ENCODE measurements around the gene ACOX2. TPM values are rescaled to one million over a fixed set of nuclear protein-coding genes. Genes with fewer than 3 reads are reported as not detected.

ACOX2 gene
- total and polyA plus RNA-seq, 2 donors (not counting 3 experiments of a cell fraction or from before 2014, with no cell fraction given), result 1.5 to 10.5 TPM

DNA sequence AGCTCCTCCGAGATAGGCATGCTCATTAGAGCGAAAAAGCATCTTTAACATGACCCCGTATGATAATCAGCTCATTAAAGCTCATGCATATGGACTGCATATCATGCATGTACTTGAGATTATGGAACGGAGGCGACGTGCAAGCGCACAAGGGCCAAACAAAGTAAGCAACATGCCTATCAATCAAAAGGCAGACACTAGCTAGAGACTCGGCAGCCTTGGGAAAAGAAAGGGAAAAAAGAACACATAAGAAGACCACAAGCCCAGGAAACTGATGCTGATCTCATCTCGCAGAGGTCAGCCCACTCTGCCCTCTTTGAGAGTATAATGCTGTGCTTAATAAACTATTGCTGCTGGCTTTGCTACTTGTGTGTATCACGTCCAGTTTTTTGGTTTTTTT is 2.6 kb upstream of the ACOX2 start:
- no peak for TF ChIP-seq GATA2 (IDR thresholded peaks at IDR 0.05; ENCODE audit: insufficient read depth, insufficient read length, low read depth, low read length)
- TF ChIP-seq POLR2AphosphoS5 (IDR thresholded peaks at IDR 0.05; ENCODE audit: insufficient read depth, low read depth, low read length), result no peak
- no peak for TF ChIP-seq FOS (IDR thresholded peaks at IDR 0.05; ENCODE audit: borderline replicate concordance, insufficient read depth, low read length)
- no peak for TF ChIP-seq EZH2 (IDR thresholded peaks at IDR 0.05; ENCODE audit: borderline replicate concordance, low read depth, low read length, severe bottlenecking)
- no peak for TF ChIP-seq JUN (IDR thresholded peaks at IDR 0.05; ENCODE audit: borderline replicate concordance, insufficient read depth, insufficient read length, low read depth)
- TF ChIP-seq, protein P1, sequence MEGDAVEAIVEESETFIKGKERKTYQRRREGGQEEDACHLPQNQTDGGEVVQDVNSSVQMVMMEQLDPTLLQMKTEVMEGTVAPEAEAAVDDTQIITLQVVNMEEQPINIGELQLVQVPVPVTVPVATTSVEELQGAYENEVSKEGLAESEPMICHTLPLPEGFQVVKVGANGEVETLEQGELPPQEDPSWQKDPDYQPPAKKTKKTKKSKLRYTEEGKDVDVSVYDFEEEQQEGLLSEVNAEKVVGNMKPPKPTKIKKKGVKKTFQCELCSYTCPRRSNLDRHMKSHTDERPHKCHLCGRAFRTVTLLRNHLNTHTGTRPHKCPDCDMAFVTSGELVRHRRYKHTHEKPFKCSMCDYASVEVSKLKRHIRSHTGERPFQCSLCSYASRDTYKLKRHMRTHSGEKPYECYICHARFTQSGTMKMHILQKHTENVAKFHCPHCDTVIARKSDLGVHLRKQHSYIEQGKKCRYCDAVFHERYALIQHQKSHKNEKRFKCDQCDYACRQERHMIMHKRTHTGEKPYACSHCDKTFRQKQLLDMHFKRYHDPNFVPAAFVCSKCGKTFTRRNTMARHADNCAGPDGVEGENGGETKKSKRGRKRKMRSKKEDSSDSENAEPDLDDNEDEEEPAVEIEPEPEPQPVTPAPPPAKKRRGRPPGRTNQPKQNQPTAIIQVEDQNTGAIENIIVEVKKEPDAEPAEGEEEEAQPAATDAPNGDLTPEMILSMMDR (IDR thresholded peaks at IDR 0.05; ENCODE audit: extremely low read depth in 1 of 2, insufficient read depth in 1 of 2, low read depth in 1 of 2, low read length in 2 of 2), result no peak
- no peak for TF ChIP-seq MAX (IDR thresholded peaks at IDR 0.05; ENCODE audit: insufficient read depth, insufficient read length)
- TF ChIP-seq POLR2A (IDR thresholded peaks at IDR 0.05; ENCODE audit: low read depth, low read length), result no peak
- no peaks in the 10 kb centered on the region for H3K36me3 ChIP-seq (ENCODE audit: control insufficient read depth in 2 of 2, extremely low read depth in 1 of 2, insufficient read depth in 2 of 2, low read length in 2 of 2)
- no peaks in the 10 kb centered on the region for H3K9me3 ChIP-seq (replicated peaks; ENCODE audit: control insufficient read depth, insufficient read depth, low read length)
- no TSS peak for BruUV-seq (replicated peaks)
- no peak for DNase-seq (ENCODE audit: low read depth, low spot score)
- no peak for FAIRE-seq
- no peak overlapping the region for H3K9ac ChIP-seq (replicated peaks; ENCODE audit: extremely low read depth, insufficient read depth, low read length)
- no peak overlapping the region for H3K4me3 ChIP-seq (replicated peaks in 1 of 3; ENCODE audit: insufficient read depth in 1 of 3, low read depth in 1 of 3, low read length in 3 of 3)
- no peaks in the 10 kb centered on the region for H3K79me2 ChIP-seq (ENCODE audit: control insufficient read depth, insufficient read depth, low read length)
- dilution Hi-C loops (cut with MboI; ENCODE audit: extremely low pct_ligation_motif_present, low sequenced_read_pairs), result no loop called here
- H3K4me2 ChIP-seq (ENCODE audit: insufficient read depth, low read length), result no peak overlapping the region
- ChIA-PET POLR2A (no interaction called here), CTCF (interaction anchor here (1.0 kb wide), 1 partner anchor 153 kb away, joined by 4 read pairs; no protein-coding TSS in a partner anchor)
- no peaks in the 10 kb centered on the region for H3K9me1 ChIP-seq (replicated peaks; ENCODE audit: control insufficient read depth, extremely low read depth, insufficient read depth, low read length)
- intact Hi-C loops (cut with micrococcal nuclease), result no loop called here
- H4K20me1 ChIP-seq (replicated peaks; ENCODE audit: control insufficient read depth, extremely low read depth, insufficient read depth, low read length), result no peaks in the 10 kb centered on the region
- H3K27ac ChIP-seq (ENCODE audit: insufficient read depth, low read depth, low read length), result no peak overlapping the region
- H2AFZ ChIP-seq (ENCODE audit: low read depth, low read length), result no peak overlapping the region
- peaks cover 6% of the 10 kb centered on the region for H3K4me1 ChIP-seq (ENCODE audit: control insufficient read depth, extremely low read depth, insufficient read depth, low read length)
- no peaks in the 10 kb centered on the region for H3K27me3 ChIP-seq (ENCODE audit: control insufficient read depth in 2 of 2, insufficient read depth in 2 of 2, low read length in 2 of 2)
